ENCODE data around the gene NXPH2.

- TF ChIP-seq CTCF (IDR thresholded peaks at IDR 0.05) (no peak), POLR2A (IDR thresholded peaks at IDR 0.05; ENCODE audit: low read depth) (no peak)
Observed at GRCh38 chr2:138649571-138649970, 130.6 kb downstream of the NXPH2 start.

Data from esophagus muscularis mucosa (tissue), 3 donors.